ENCODE results near the gene ARFIP2.

DNA sequence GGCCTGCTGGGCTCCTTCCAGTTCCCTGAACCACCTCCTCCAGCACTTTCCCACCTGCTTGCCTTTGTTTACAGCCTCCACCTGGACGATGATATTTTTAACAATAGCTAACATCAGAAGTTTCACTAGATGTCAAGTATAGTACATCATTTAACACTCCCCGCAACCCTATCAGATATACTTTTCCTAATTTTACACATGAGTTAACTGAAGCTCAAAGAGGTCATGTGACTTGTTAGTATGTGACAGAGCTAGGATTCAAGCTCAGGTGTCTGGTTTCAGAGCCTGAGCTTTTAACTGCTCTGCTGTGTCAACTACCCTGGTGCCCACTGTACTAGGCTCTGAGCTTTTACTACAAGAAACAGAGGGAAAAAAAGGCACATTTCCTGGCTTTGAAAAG lies 26.1 kb downstream of the ARFIP2 start:
- TF ChIP-seq, protein P1, sequence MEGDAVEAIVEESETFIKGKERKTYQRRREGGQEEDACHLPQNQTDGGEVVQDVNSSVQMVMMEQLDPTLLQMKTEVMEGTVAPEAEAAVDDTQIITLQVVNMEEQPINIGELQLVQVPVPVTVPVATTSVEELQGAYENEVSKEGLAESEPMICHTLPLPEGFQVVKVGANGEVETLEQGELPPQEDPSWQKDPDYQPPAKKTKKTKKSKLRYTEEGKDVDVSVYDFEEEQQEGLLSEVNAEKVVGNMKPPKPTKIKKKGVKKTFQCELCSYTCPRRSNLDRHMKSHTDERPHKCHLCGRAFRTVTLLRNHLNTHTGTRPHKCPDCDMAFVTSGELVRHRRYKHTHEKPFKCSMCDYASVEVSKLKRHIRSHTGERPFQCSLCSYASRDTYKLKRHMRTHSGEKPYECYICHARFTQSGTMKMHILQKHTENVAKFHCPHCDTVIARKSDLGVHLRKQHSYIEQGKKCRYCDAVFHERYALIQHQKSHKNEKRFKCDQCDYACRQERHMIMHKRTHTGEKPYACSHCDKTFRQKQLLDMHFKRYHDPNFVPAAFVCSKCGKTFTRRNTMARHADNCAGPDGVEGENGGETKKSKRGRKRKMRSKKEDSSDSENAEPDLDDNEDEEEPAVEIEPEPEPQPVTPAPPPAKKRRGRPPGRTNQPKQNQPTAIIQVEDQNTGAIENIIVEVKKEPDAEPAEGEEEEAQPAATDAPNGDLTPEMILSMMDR (optimal IDR thresholded peaks at IDR 0.05 in 1 of 3, IDR thresholded peaks at IDR 0.05 in 1 of 3, conservative IDR thresholded peaks at IDR 0.05 in 1 of 3; ENCODE audit: extremely low read depth in 1 of 3, insufficient read depth in 2 of 3, low read length in 3 of 3): no peak
- no peak for TF ChIP-seq EZH2 (IDR thresholded peaks at IDR 0.05; ENCODE audit: low read length)

Measured in keratinocyte (primary cell).